Endothelial cell of umbilical vein (primary cell): ENCODE data around the gene SYTL1. TPM values are rescaled to one million over a fixed set of nuclear protein-coding genes. Genes with fewer than 3 reads are reported as not detected.

Source experiments
- BruUV-seq: library from RNA; stranded (reverse); fragments of 400-500 nt; replicated peaks from 2 replicates; lab custom pipeline; 2021; lab: Mats Ljungman, UMichigan
- CTCF ChIA-PET: fragments of 300-600, 350-600 bp; sonication (Branson Sonifier 250); formaldehyde crosslinking; loops from one replicate; lab custom pipeline; 2021; ENCODE audit warnings: antibody characterized with exemption, inconsistent platforms; lab: Charles Lee
- POLR2A ChIA-PET: fragments of 300-600, 350-600 bp; sonication (Branson Sonifier 250); formaldehyde crosslinking; loops from one replicate; lab custom pipeline; 2021; ENCODE audit warnings: antibody characterized with exemption, inconsistent platforms; lab: Charles Lee
- DNase-seq: peaks from one replicate; pipeline ENCODE4 v3.0.0-alpha.2; 2011; ENCODE audit warnings: low read depth, low spot score
- FAIRE-seq: peaks from 2 replicates; lab custom pipeline; 2011; peaks lifted over from hg19 to GRCh38; lab: Jason Lieb, UNC
- H2AFZ ChIP-seq: 2 replicates; pipeline ENCODE4 v1.6.0; 2012; ENCODE audit warnings: low read depth, low read length, control low read depth, inconsistent platforms
- H3K27ac ChIP-seq: 2 replicates; pipeline ENCODE4 v1.5.1; 2011; ENCODE audit warnings: low read depth, mild to moderate bottlenecking, control low read depth, low read length, moderate library complexity; ENCODE audit not compliant: insufficient read depth
- H3K27me3 ChIP-seq, 2 experiments: 2 replicates each; pipeline versions ENCODE4 v1.6.0 to v1.6.1; 2011; ENCODE audit warnings: low read length in 2 of 2, mixed read lengths in 1 of 2; ENCODE audit not compliant: control insufficient read depth in 2 of 2, insufficient read depth in 2 of 2
- H3K36me3 ChIP-seq, 2 experiments: 2 replicates in 1 of 2; 3 replicates in 1 of 2; pipeline ENCODE4 v1.5.1; 2011; ENCODE audit warnings: low read length in 2 of 2, mild to moderate bottlenecking in 1 of 2, moderate library complexity in 1 of 2; ENCODE audit not compliant: control insufficient read depth in 2 of 2, insufficient read depth in 2 of 2; ENCODE audit errors: extremely low read depth in 1 of 2
- H3K4me1 ChIP-seq: 3 replicates; pipeline ENCODE4 v1.5.1; 2011; ENCODE audit warnings: mild to moderate bottlenecking, low read length; ENCODE audit not compliant: control insufficient read depth, insufficient read depth; ENCODE audit errors: extremely low read depth
- H3K4me2 ChIP-seq: 2 replicates; pipeline ENCODE4 v1.6.1; 2011; ENCODE audit warnings: low read length, control low read depth, mixed read lengths; ENCODE audit not compliant: insufficient read depth
- H3K4me3 ChIP-seq, 3 experiments: fragments of 200-600 bp in 1 of 3; sonication (generic), shearing (Covaris generic) in 1 of 3; replicated peaks in 1 of 3; 2 replicates each; pipeline ENCODE4 v1.5.1; 2011 to 2016; ENCODE audit warnings: control low read depth in 3 of 3, low read length in 3 of 3, mild to moderate bottlenecking in 2 of 3, inconsistent platforms in 1 of 3, low read depth in 1 of 3, moderate library complexity in 1 of 3; ENCODE audit not compliant: insufficient read depth in 1 of 3
- H3K79me2 ChIP-seq: 2 replicates; pipeline ENCODE4 v1.6.0; 2012; ENCODE audit warnings: low read length, inconsistent platforms; ENCODE audit not compliant: control insufficient read depth, insufficient read depth
- H3K9ac ChIP-seq: replicated peaks from 2 replicates; pipeline ENCODE3; 2011; ENCODE audit warnings: low read length, control low read depth; ENCODE audit not compliant: insufficient read depth; ENCODE audit errors: extremely low read depth
- H3K9me1 ChIP-seq: replicated peaks from 3 replicates; pipeline ENCODE4 v1.6.0; 2011; ENCODE audit warnings: mild to moderate bottlenecking, low read length; ENCODE audit not compliant: control insufficient read depth, insufficient read depth; ENCODE audit errors: extremely low read depth
- H3K9me3 ChIP-seq: replicated peaks from 2 replicates; pipeline ENCODE4 v1.5.1; 2012; ENCODE audit warnings: low read length, inconsistent platforms; ENCODE audit not compliant: control insufficient read depth, insufficient read depth
- H4K20me1 ChIP-seq: replicated peaks from 2 replicates; pipeline ENCODE3; 2011; ENCODE audit warnings: mild to moderate bottlenecking, low read length; ENCODE audit not compliant: control insufficient read depth, insufficient read depth; ENCODE audit errors: extremely low read depth
- FOS ChIP-seq: IDR thresholded peaks from 2 replicates; pipeline ENCODE4 v1.6.1; 2011; ENCODE audit warnings: mild to moderate bottlenecking, low read length, moderate library complexity, borderline replicate concordance; ENCODE audit not compliant: insufficient read depth
- GATA2 ChIP-seq: IDR thresholded peaks from 2 replicates; pipeline ENCODE4 v1.7.0; 2011; ENCODE audit warnings: low read depth, mild to moderate bottlenecking, moderate library complexity, mixed read lengths, low read length; ENCODE audit not compliant: insufficient read length, insufficient read depth
- JUN ChIP-seq: IDR thresholded peaks from 2 replicates; pipeline ENCODE4 v1.6.1; 2011; ENCODE audit warnings: borderline replicate concordance, low read depth; ENCODE audit not compliant: insufficient read length, insufficient read depth
- MYC ChIP-seq: IDR thresholded peaks from one replicate; pipeline ENCODE4 v1.6.1; 2011; ENCODE audit warnings: mild to moderate bottlenecking, low read depth, low read length
- POLR2A ChIP-seq: IDR thresholded peaks from 2 replicates; pipeline ENCODE4 v1.6.1; 2012; ENCODE audit warnings: low read depth, mild to moderate bottlenecking, control low read depth, low read length
- POLR2AphosphoS5 ChIP-seq: IDR thresholded peaks from 2 replicates; pipeline ENCODE4 v1.6.1; 2012; ENCODE audit warnings: low read depth, mild to moderate bottlenecking, control low read depth, low read length, moderate library complexity; ENCODE audit not compliant: insufficient read depth
- dilution Hi-C: fragments of 300-500 bp; cut with MboI; formaldehyde crosslinking; loops from one replicate; pipeline ENCODE4 v1.15.0; 2019; ENCODE audit warnings: low sequenced_read_pairs; ENCODE audit not compliant: extremely low pct_ligation_motif_present
- intact Hi-C: fragments of 100-400 bp; cut with micrococcal nuclease; formaldehyde crosslinking; loops from one replicate; pipeline ENCODE4 v1.10.0; 2022
- polyA plus RNA-seq, 4 experiments: library from polyadenylated mRNA; depleted of rRNA in 3 of 4; stranded (reverse) in 3 of 4; unstranded in 1 of 4; fragments of >200 nt; gene quantifications; 2 replicates each; pipeline versions ENCODE4 v1.2.1 to v1.2.3, GENCODE V29; 2011 to 2012; ENCODE audit warnings: missing spikeins in 1 of 4
- total RNA-seq: library from RNA; stranded (reverse); gene quantifications from 2 replicates; pipeline ENCODE4 v1.2.3, GENCODE V29; 2021
- TF ChIP-seq, protein P1 (sequence below), 2 donors: IDR thresholded peaks; 1 replicate in 1 of 2; 2 replicates in 1 of 2; pipeline ENCODE4 v1.5.1; 2011; ENCODE audit warnings: low read length in 2 of 2, mild to moderate bottlenecking in 2 of 2, moderate library complexity in 2 of 2, control low read depth in 1 of 2, inconsistent platforms in 1 of 2, low read depth in 1 of 2; ENCODE audit not compliant: insufficient read depth in 1 of 2; ENCODE audit errors: extremely low read depth in 1 of 2

Gene SYTL1
- total and polyA plus RNA-seq, 2 donors (not counting 3 experiments of a cell fraction or from before 2014, with no cell fraction given): 0.04 TPM; not detected in 1

DNA sequence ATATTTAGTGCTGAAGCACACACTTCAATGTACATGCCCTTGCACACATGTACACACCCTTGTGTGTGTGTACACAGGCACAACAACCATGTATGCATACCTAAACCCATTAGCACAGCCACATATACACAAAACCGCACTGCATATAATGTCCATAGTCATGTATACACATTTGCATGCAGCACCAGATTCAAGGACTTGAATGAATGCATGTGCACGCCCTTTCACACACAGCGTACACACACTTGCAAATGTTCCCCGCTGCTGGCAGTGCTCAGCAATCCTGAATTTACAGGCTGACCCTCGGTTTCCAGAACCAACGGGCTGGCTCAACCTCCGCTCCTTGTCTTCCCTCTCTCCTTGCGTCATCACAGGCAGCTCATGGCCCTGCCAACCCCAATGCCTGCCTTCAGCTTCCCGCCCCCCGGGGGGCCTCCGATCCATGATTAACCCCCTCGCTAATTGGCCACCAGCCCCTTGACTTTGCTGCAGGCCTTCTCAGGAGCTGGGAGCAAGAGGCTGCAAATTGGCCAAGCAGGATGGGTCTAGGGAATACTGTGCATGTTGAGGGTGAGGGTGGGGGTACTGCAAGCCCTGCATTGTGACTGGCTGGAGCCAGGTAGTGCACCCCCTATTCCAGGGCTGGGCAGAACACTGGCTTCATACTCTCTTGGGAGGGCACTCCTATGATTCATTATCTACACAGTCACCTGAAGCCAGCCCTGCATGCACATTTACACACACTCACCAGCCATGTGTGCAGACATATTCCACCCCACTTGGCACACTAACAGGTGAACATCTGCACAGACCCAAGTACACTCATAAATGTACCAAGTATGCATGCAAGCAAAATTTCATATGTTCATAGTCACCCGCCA is 58.5 kb downstream of the SYTL1 start:
- intact Hi-C loops (no loop called here), dilution Hi-C loops (loop anchor here (25.0 kb wide), 1 partner anchor 187 kb away; no protein-coding TSS in a partner anchor)
- BruUV-seq: no TSS peak
- Histone ChIP-seq H3K9me1 (no peaks in the 10 kb centered on the region), H2AFZ (no peak overlapping the region), H3K27ac (no peak overlapping the region), H4K20me1 (no peaks in the 10 kb centered on the region), H3K4me1 (peaks cover 4% of the 10 kb centered on the region), H3K27me3 (no peaks in the 10 kb centered on the region), H3K4me3 (no peak overlapping the region), H3K9me3 (no peaks in the 10 kb centered on the region), H3K79me2 (no peaks in the 10 kb centered on the region), H3K36me3 (no peaks in the 10 kb centered on the region), H3K9ac (no peak overlapping the region), H3K4me2 (no peak overlapping the region)
- FAIRE-seq (no peak), DNase-seq (no peak)
- ChIA-PET POLR2A (no interaction called here), CTCF (interaction anchor here (1.3 to 6.6 kb wide), 3 partner anchors 104 to 205 kb away, joined by 3 to 61 read pairs (median 4); partner anchors contain the start of gene AHDC1)
- no peak for TF ChIP-seq POLR2AphosphoS5
- no peak for TF ChIP-seq JUN
- TF ChIP-seq GATA2: no peak
- no peak for TF ChIP-seq MYC
- TF ChIP-seq, protein P1, sequence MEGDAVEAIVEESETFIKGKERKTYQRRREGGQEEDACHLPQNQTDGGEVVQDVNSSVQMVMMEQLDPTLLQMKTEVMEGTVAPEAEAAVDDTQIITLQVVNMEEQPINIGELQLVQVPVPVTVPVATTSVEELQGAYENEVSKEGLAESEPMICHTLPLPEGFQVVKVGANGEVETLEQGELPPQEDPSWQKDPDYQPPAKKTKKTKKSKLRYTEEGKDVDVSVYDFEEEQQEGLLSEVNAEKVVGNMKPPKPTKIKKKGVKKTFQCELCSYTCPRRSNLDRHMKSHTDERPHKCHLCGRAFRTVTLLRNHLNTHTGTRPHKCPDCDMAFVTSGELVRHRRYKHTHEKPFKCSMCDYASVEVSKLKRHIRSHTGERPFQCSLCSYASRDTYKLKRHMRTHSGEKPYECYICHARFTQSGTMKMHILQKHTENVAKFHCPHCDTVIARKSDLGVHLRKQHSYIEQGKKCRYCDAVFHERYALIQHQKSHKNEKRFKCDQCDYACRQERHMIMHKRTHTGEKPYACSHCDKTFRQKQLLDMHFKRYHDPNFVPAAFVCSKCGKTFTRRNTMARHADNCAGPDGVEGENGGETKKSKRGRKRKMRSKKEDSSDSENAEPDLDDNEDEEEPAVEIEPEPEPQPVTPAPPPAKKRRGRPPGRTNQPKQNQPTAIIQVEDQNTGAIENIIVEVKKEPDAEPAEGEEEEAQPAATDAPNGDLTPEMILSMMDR (IDR thresholded peaks at IDR 0.05; ENCODE audit: extremely low read depth in 1 of 2, insufficient read depth in 1 of 2, low read depth in 1 of 2, low read length in 2 of 2): no peak
- TF ChIP-seq POLR2A: no peak
- no peak for TF ChIP-seq FOS
